T-helper 2 cell (primary cell): ENCODE data around the gene NAT16.
A peak's percentile ranks its signal among the peaks of the same experiment; 100 is the strongest.

Source experiments
- DNase-seq, 5 experiments: peaks; one replicate each; pipeline versions ENCODE4 v3.0.0 to v3.0.0-alpha.2; 2012 to 2022
- total RNA-seq, 2 donors: gene quantifications; one replicate each; lab custom pipeline; 2026; lab: John Stamatoyannopoulos, UW

NAT16 gene
- 0 to 0.07 reads per million in 2 donors for total RNA-seq

DNA sequence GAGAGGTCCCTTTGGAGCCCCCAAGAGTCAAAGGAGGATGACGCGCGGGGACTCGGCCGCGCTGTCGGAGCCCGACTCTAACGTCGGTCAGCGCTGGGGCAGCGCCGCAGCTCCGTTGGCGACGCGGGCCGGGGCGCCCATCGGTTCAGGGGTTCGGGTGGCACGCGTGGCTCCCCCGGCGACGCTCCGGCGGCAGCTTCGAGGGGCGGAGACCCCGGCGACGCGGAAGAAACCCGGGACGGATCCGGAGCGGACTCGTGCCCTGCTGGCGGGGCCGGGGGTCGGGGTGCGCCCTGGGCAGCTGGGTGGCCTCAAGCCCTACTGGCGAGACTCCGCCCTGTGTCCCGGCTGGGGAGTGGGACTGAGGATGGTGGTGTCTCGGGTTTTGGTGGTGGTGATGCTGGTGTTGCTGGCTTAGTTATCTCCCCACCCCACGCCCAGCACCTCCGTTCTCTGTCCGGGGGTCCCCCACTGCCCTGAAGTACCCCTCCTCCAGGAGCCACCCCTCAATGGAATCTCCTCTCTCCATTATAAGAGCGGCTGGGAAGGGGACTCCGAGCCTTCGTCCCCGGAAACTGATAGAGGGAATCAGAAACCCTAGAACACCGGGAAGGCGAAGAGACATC, at the start of gene NAT16:
Gene NAT16, minus strand, starts transcription at position 164 of the 626 bp plus-strand sequence. CDS start 5,486 bp downstream, outside the sequence.
- no peak for DNase-seq

DNA sequence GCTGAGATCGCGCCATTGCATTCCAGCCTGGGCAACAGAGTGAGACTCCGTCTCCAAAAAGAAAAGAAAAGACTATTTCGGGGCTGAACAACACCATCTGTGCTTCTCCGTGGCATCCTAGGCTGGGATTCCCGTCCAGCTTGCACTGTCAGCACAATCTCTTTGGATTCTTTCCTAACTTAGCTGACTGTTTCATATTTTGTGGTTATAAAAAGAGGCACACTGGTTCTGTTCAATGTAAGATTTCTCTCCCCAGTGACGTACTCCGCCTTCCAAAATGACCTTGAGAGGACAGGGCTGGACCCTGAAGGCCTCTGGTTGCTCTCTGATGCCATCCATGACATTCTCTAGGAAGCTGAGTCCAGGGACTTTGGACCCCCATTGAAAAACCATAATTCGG, 46.6 kb upstream of the NAT16 start:
- DNase-seq: no peak

GRCh38 chr7:101225650-101226049, 45.6 kb upstream of the NAT16 start:
- DNase-seq: no peak

- DNase-seq: no peak
Observed at GRCh38 chr7:101223528-101223927, 43.4 kb upstream of the NAT16 start.

- DNase-seq: no peak
Observed at GRCh38 chr7:101222275-101222830, 42.3 kb upstream of the NAT16 start.

GRCh38 chr7:101220295-101220694, 40.2 kb upstream of the NAT16 start:
- DNase-seq: no peak

DNA sequence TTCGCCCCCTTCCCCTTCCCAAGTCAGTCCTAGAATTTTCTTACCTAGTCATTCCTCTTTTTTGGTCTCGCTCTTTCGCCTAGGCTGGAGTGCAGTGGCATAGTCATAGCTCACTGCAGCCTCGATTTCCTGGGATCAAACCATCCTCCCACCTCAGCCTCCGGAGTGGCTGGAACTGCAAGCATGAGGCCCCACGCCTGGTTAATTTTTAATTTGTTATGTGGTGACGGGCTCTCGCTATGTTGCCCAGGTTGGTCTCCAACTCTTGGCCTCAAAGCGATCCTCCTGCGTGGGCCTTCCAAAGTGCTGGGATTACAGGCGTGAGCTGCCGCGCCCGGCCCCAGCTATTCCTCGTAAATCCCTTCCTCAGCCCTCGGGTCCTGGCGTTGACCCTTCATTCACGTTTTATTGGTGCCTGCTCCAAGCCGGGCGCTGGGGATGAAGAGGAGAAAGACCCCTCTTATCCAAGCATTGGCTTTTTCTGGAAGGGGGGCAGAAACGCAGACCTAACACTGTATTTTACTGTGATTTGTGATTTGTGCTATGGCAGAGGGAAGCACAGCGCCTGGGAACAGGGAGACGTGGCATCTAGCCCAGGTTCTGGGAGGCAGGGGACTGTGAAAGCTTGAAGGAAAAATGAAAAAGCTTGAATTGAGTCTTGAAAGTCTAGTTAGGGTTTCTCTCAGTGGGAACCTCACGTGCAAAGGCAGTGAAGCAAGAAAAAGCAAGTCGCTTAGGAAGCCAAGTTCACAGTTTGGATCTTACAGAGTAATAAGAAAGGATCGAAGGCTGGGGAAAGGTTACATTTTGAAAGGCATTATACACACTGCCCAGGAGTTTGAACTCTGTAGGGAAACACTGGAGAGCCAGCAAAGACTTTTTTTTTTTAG, 38.4 kb upstream of the NAT16 start:
- DNase-seq: no peak

DNA sequence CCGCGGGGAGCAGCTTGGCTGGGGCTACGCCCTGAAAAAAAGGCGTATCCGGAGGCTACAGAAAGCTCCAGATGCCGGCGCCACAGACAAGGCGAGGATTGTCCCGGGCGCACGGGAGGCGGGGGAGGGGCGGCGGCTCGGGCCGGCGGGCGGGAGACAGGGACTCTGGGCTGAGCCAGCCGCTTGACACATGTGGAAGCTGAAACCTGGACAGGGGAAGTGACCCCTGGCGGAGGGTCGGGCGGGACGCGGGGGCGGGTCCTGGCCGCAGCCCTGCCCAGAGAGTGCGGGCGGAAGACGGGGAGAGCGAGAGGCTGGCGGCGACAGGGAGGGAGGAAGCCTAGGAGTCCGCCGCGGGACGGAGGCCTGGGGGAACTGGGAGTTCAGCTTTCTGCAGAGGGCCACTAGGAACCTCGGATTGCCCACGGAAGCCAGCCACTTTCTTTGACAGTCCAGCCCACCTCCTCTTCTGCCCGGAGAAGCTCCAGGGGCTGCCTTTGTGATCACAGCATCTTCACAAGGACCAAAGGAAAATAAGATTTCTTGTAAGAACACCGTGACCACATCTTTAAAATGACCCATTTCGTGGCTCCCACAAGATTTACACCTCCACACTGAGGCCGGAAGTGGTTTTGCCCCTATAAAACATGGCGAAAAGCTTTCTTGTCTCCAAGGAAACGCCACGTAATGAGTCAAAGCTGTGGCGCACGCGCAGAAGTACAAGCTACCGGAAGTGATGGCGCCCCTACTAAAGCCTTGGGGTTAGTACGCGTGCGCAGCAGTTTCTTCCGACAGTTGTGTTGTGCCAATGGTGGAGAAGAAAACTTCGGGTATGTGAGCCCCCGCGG, 37.5 kb upstream of the NAT16 start, which contains the start of the genes PLOD3 and ZNHIT1:
Gene PLOD3, minus strand, starts transcription at position 194 of the 848 bp plus-strand sequence. CDS start 307 bp downstream, outside the sequence.
Gene ZNHIT1, plus strand, starts transcription at position 778 of the 848 bp plus-strand sequence. Its CDS starts 31 bp downstream, at position 809.
- peak; percentile 89 to 97 (median 94) for DNase-seq

GRCh38 chr7:101216860-101217387, 36.8 kb upstream of the NAT16 start:
- DNase-seq: no peak

DNA sequence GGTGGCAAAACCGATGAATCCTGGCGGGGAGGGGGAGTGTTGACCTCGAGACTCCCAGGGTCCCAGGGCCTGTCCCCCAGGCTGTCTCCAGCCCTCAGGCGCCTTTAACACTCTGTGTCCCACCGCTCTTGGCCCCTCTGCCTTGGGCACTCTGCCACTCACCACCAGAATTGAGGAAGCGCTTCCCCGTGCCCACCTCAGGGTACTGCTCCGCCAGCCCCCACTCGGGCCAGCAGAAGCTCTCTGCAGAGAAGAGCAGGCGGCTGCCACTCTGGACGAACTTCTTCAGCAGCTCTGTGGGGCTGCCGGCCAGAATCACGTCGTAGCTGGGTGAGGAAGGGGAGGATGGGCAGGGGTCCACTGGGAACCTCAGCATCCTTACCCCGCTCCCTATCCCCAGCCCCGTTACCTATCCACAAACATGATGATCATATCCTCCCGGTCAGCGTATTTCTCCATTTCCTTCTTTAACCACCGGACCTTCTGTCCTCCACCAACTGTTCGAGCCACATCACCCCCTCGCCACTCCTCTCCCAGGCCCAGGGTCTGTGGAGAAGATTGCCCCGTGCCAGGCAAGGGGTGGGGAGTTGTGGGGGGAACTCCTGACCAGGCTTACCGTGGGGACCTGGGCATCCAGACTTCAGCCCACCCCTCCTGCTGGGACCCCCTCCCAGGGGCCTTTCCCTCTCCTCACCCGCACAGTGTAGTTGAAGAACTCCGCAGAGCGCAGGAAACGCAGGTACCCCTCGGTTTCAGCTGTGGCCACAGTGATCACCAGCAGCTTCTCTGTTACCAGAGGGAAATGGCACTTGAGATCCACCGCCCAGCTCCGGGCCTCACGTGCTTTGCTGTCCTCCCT, 36.1 kb upstream of the NAT16 start:
- DNase-seq: peak in 1 of 5 experiments; percentile 11

DNA sequence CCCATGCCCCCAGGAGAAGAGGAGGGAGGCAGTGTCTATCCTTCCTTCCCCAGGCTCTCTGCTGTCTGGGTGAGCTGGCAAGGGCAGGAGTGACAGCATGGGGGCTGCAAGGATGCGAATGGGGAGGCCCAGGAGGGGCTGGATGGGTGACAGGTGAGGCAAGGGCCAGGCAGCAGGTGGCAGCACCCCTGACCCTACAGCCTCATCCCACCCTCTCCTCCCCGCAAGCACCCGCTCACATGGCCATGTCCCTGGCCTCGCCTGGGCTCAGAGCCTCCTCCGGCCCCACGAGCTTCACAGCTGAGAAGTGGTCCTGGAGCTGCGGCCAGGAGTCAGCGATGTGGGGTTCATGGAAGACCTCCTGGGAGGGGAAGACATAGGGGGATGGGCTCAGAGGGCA, 31.9 kb upstream of the NAT16 start:
- no peak for DNase-seq

DNA sequence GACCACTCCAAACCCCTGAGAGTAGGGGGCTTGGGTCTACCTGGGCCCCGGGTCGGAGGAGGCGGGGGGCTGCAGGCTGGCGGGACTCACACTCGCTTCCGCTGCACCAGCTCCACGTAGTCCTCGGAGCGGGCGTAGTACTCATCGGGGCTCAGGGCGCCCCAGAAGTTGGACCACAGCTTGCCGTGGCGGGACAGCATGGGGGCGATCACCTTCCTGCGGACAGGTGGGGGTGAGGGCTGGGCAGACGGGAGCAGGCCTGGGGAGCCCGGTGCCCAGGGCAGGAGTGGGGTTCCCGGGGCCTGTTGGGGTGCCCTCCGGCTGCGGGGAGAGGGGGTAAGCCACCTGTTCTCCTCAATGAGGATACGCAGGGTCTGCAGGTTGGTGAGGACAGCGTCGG, 31.4 kb upstream of the NAT16 start:
- DNase-seq: no peak

DNA sequence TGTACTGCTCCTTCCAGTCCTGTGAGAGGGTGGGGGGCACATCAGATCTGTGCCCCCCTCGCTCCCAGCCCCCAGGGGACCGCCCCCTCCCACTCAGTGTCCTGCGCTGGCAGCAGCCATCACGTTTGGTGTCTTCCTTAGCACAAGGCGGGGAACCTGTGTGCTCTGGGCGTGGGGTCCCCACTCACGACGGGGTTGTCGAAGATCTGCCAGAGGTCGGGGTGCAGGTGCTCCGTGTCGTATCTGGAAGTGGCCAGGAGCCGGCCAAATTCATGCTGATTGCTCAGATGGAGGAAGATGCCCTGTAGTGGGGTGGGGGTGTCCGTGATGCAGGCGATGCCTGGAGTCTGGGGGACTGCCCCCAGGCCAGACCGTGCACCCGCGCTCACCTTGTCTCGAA, 30.1 kb upstream of the NAT16 start:
- DNase-seq: no peak

DNA sequence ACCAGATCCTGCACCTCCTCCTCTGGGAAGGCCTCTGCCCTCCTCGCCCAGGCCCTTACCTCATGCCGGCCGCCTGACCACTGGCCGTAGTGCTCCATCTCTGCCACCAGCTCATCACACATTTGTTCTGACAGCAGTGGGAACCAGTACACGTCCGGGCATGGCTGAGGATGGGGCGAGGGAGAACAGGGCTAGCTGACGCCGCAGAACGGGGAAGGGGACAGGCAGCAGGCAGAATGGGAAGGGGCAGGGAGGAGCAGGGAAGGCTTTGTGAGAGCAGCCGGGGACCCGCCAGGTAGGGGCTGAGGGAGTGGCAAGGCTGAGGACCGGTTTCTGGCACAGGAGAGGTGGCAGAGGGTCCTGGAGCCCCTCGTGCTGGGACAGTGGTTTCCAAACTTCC, 28.7 kb upstream of the NAT16 start:
- DNase-seq: no peak

DNA sequence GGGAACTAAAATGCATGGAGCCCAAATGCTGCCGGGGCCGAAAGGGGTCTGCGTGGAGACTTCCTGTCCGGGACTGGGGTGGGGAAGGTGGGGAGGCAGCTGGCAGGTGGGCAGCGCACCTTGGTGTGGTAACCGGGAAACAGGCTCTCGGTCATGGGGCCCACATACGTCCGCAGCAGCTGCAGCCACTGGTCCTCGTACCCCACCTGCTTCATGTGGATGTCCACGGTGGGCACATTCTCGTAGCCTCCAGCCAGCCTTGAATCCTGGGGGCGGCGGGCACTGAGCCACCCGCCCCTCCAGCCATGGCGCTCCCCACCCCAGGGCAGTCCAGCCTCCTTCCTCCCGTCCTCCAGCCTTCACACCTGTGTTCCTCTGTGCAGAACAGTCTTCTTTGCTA, 27.4 kb upstream of the NAT16 start:
- no peak for DNase-seq

DNA sequence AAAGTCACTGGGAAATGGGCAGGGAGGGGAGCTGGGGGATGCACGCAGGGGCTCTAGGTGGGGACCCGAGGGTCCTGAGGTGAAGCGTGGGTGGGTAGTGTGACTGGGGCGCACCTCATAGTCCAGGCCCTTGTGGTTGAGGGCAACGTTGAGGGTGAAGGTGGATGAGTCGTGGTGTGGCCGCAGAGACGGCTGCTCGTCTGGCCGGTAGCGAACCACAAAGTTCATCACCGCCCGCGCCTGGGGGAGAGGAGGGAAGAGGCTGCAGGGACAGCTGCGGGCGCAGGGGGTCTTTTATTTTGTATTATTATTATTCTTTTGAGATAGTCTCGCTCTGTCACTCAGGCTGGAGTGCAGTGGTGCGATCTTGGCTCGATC, 26.6 kb upstream of the NAT16 start:
- no peak for DNase-seq

- no peak for DNase-seq
Observed at GRCh38 chr7:101205901-101206664, 26.0 kb upstream of the NAT16 start.

DNA sequence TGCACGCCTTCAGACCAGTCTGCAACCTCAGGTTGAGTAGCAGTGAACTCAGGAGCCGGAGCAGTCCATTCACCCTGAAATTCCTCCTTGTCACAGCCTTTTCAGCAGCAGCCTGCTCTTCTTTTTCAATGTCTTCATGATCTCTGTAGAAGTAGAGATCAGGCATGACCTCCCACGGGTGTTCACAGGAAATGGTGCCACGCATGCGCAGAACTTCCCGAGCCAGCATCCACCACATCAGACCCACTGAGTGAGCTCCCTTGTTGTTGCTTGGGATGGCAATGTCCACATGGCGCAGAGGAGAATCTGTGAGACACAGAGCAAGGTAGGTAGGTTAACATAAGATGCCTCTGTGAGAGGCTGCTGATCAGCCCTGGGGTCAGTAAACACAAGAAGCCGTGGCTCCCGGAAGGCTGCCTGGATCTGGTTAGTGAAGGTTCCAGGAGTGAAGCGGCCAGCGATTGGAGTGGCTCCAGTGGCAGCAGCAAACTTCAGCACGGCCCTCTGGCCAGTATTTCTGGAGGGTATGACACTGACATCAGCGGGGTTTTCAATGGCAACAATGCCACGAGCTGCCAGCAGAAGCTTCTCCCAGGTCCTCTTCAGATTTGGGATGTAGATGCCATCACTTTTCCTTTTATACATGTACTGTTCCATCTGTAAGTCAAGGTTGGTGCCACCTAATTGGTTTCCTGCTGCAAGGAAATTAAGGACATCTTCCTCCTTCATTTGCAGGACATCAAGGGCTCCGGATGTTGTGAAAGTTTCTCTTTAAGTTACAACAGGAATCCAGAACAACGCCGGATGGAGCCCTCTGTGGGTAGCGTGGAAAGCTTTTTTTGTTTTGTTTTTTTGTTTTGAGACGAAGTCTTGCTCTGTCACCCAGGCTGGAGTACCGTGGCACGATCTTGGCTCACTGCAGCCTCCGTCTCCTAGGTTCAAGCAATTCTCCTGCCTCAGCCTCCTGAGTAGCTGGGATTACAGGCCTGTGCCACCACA, 23.9 kb upstream of the NAT16 start:
- peak in 2 of 5 experiments; percentile 13 to 27 for DNase-seq

GRCh38 chr7:101202603-101202918, 22.5 kb upstream of the NAT16 start:
- DNase-seq: no peak
